H9 (cell line): ENCODE data around the gene SLA2. TPM values are rescaled to one million over a fixed set of nuclear protein-coding genes. Genes with fewer than 3 reads are reported as not detected.

Experiments used
- DNase-seq: peaks from one replicate; pipeline ENCODE4 v3.0.0-alpha.2; 2017
- H2AFZ ChIP-seq: one replicate; pipeline ENCODE4 v1.6.1; 2013; ENCODE audit warnings: mild to moderate bottlenecking, low read length, control low read depth, moderate library complexity
- H2AK5ac ChIP-seq: 2 replicates; pipeline ENCODE4 v1.6.1; 2013; ENCODE audit warnings: low read length, control low read depth, mixed read lengths; ENCODE audit not compliant: insufficient read length
- H2BK120ac ChIP-seq: one replicate; pipeline ENCODE4 v1.6.1; 2013; ENCODE audit warnings: low read depth, mild to moderate bottlenecking, low read length, control low read depth, inconsistent platforms; ENCODE audit not compliant: poor library complexity, severe bottlenecking
- H2BK12ac ChIP-seq: 2 replicates; pipeline ENCODE4 v1.6.1; 2013; ENCODE audit warnings: low read length, control low read depth, mixed read lengths, low read depth; ENCODE audit not compliant: insufficient read length
- H2BK15ac ChIP-seq: 2 replicates; pipeline ENCODE4 v1.6.1; 2013; ENCODE audit warnings: low read depth, low read length, control low read depth
- H2BK20ac ChIP-seq: one replicate; pipeline ENCODE4 v1.6.1; 2013; ENCODE audit warnings: low read depth, mild to moderate bottlenecking, low read length, control low read depth, inconsistent platforms; ENCODE audit not compliant: poor library complexity, severe bottlenecking
- H2BK5ac ChIP-seq: 2 replicates; pipeline ENCODE4 v1.6.1; 2013; ENCODE audit warnings: low read length, control low read depth, mixed read lengths; ENCODE audit not compliant: insufficient read length
- H3K14ac ChIP-seq: 2 replicates; pipeline ENCODE4 v1.6.1; 2013; ENCODE audit warnings: low read length, control low read depth; ENCODE audit not compliant: insufficient read depth
- H3K18ac ChIP-seq: 2 replicates; pipeline ENCODE4 v1.6.1; 2013; ENCODE audit warnings: low read depth, mild to moderate bottlenecking, mixed read lengths, low read length, control low read depth; ENCODE audit not compliant: insufficient read length
- H3K23ac ChIP-seq: 2 replicates; pipeline ENCODE4 v1.6.1; 2013; ENCODE audit warnings: low read length, control low read depth, mixed read lengths, low read depth; ENCODE audit not compliant: insufficient read length
- H3K23me2 ChIP-seq: 2 replicates; pipeline ENCODE4 v1.6.1; 2013; ENCODE audit warnings: low read depth, mild to moderate bottlenecking, mixed read lengths, low read length, control low read depth; ENCODE audit not compliant: insufficient read length, poor library complexity, severe bottlenecking
- H3K27ac ChIP-seq: 2 replicates; pipeline ENCODE4 v1.5.1; 2013; ENCODE audit warnings: low read length, control low read depth, mixed read lengths, low read depth; ENCODE audit not compliant: insufficient read length
- H3K27me3 ChIP-seq: 2 replicates; pipeline ENCODE4 v1.6.1; 2013; ENCODE audit warnings: low read length, control low read depth, inconsistent platforms; ENCODE audit not compliant: insufficient read depth
- H3K4ac ChIP-seq: 2 replicates; pipeline ENCODE4 v1.6.1; 2013; ENCODE audit warnings: low read depth, mild to moderate bottlenecking, control low read depth, inconsistent platforms, low read length, moderate library complexity
- H3K4me1 ChIP-seq: 2 replicates; pipeline ENCODE4 v1.6.1; 2013; ENCODE audit warnings: low read length, control low read depth, inconsistent platforms; ENCODE audit not compliant: insufficient read depth
- H3K4me2 ChIP-seq: 2 replicates; pipeline ENCODE4 v1.6.1; 2013; ENCODE audit warnings: low read length, control low read depth, mixed read lengths; ENCODE audit not compliant: insufficient read length, insufficient read depth
- H3K56ac ChIP-seq: 2 replicates; pipeline ENCODE4 v1.6.1; 2013; ENCODE audit warnings: low read depth, mild to moderate bottlenecking, mixed read lengths, low read length, control low read depth; ENCODE audit not compliant: insufficient read length
- H3K79me1 ChIP-seq: 2 replicates; pipeline ENCODE4 v1.6.1; 2013; ENCODE audit warnings: low read depth, mild to moderate bottlenecking, moderate library complexity, low read length, control low read depth, inconsistent platforms; ENCODE audit not compliant: insufficient read depth, poor library complexity, severe bottlenecking
- H3K79me2 ChIP-seq: 2 replicates; pipeline ENCODE4 v1.6.1; 2013; ENCODE audit warnings: low read length, control low read depth, inconsistent platforms; ENCODE audit not compliant: insufficient read depth
- H3K9ac ChIP-seq: 2 replicates; pipeline ENCODE4 v1.6.1; 2013; ENCODE audit warnings: low read length, control low read depth, mixed read lengths; ENCODE audit not compliant: insufficient read length; ENCODE audit errors: extremely low read depth
- H3K9me3 ChIP-seq: one replicate; pipeline ENCODE4 v1.6.1; 2013; ENCODE audit warnings: low read depth, low read length, inconsistent platforms; ENCODE audit not compliant: control insufficient read depth
- H3T11ph ChIP-seq: one replicate; pipeline ENCODE4 v1.6.1; 2013; ENCODE audit warnings: mild to moderate bottlenecking, low read length, control low read depth, inconsistent platforms
- H4K20me1 ChIP-seq: one replicate; pipeline ENCODE4 v1.6.1; 2013; ENCODE audit not compliant: control insufficient read depth, insufficient read length, insufficient read depth
- H4K5ac ChIP-seq: 2 replicates; pipeline ENCODE4 v1.6.1; 2013; ENCODE audit warnings: low read depth, mild to moderate bottlenecking, mixed read lengths, low read length, control low read depth; ENCODE audit not compliant: insufficient read length
- H4K8ac ChIP-seq: replicated peaks from 2 replicates; pipeline ENCODE4 v1.6.1; 2013; ENCODE audit warnings: low read length, control low read depth, mixed read lengths, low read depth; ENCODE audit not compliant: insufficient read length
- H4K91ac ChIP-seq: 2 replicates; pipeline ENCODE4 v1.6.1; 2013; ENCODE audit warnings: low read depth, mild to moderate bottlenecking, moderate library complexity, mixed read lengths, low read length, control low read depth; ENCODE audit not compliant: insufficient read length
- H3K27ac Mint-ChIP-seq, 3 experiments: 2 replicates in 2 of 3; 3 replicates in 1 of 3; pipeline ENCODE4 v1.8.0; 2020 to 2021; ENCODE audit warnings: mixed read lengths in 3 of 3, mild to moderate bottlenecking in 1 of 3, moderate library complexity in 1 of 3
- H3K27me3 Mint-ChIP-seq: 2 replicates; pipeline ENCODE4 v1.8.0; 2021; ENCODE audit warnings: low read depth, mild to moderate bottlenecking, moderate library complexity, mixed read lengths
- H3K36me3 Mint-ChIP-seq, 3 experiments: 2 replicates in 2 of 3; 3 replicates in 1 of 3; pipeline ENCODE4 v1.8.0; 2020 to 2021; ENCODE audit warnings: low read depth in 3 of 3, mixed read lengths in 3 of 3; ENCODE audit not compliant: insufficient read depth in 1 of 3
- H3K4me1 Mint-ChIP-seq, 2 experiments: 2 replicates each; pipeline ENCODE4 v1.8.0; 2020; ENCODE audit warnings: mixed read lengths in 2 of 2
- H3K4me3 Mint-ChIP-seq, 2 experiments: 2 replicates in 1 of 2; 3 replicates in 1 of 2; pipeline ENCODE4 v1.8.0; 2020 to 2021; ENCODE audit warnings: mild to moderate bottlenecking in 2 of 2, mixed read lengths in 2 of 2, moderate library complexity in 1 of 2
- H3K9me3 Mint-ChIP-seq, 2 experiments: 2 replicates in 1 of 2; 3 replicates in 1 of 2; pipeline ENCODE4 v1.8.0; 2020; ENCODE audit warnings: mild to moderate bottlenecking in 2 of 2, mixed read lengths in 2 of 2, moderate library complexity in 1 of 2
- WGBS: extraction: QIAGEN DNeasy Blood & Tissue Kit; methylation state at CpG from one replicate; pipeline ENCODE4 v1.1.7; 2013; ENCODE audit warnings: missing lambda C conversion rate, low lambda C conversion rate, mixed read lengths; ENCODE audit not compliant: insufficient read length; ENCODE audit errors: extremely low coverage; 5-methylcytosine and 5-hydroxymethylcytosine counted together
- total RNA-seq: library from RNA; stranded (reverse); gene quantifications from 2 replicates; pipeline ENCODE4 v1.2.1, GENCODE V29; 2021
- TF ChIP-seq, protein P1 (sequence below): fragments of 200-600 bp; sonication (generic); conservative IDR thresholded peaks from 3 replicates; pipeline ENCODE4 v1.8.0; 2021; ENCODE audit warnings: antibody characterized with exemption, mild to moderate bottlenecking

Gene SLA2
- total RNA-seq, 1 experiment from 2014 or later = 0.20 TPM

DNA sequence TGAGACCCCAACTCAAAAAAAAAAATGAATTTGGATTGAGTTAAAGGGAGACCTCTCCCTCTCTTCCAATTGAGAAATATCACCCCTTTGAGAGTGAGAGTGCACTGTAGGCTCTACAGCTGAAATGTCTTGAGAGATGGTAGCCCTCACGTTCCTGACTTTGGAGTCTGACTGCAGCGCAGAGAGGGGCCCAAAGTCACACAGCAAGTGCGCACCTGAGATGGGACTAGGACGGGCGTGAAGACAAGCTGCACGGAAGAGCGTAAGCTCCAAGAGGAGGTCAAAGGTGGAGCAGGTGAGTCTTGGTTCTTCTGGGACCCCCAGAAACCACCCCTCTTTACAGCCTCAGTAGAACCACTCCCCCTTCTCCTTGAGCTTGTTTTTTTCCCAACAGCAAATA lies 643 bp downstream of the SLA2 start:
- H3K27ac Mint-ChIP-seq = no peak overlapping the region; a peak in 1 of 7 replicates
- H3K79me2 ChIP-seq = no peaks in the 10 kb centered on the region
- no peaks in the 10 kb centered on the region for H3K23me2 ChIP-seq
- H3K27ac ChIP-seq = no peak overlapping the region
- H2BK20ac ChIP-seq = no peak overlapping the region
- H3K4ac ChIP-seq = no peak overlapping the region
- H3K9me3 Mint-ChIP-seq = no peaks in the 10 kb centered on the region
- H2BK15ac ChIP-seq = no peak overlapping the region
- no peak overlapping the region for H3K4me3 Mint-ChIP-seq
- H2AFZ ChIP-seq = no peak overlapping the region
- H3K4me2 ChIP-seq = no peak overlapping the region
- no peak overlapping the region for H3K9ac ChIP-seq
- no CpG with 5 or more reads among the region's 7 CpGs for WGBS
- no peaks in the 10 kb centered on the region for H3K36me3 Mint-ChIP-seq
- H3K4me1 ChIP-seq = peaks cover 8% of the 10 kb centered on the region; the same call in 1 of the 2 replicates
- no peak overlapping the region for H4K8ac ChIP-seq
- no peak overlapping the region for H4K91ac ChIP-seq
- no peaks in the 10 kb centered on the region for H3K9me3 ChIP-seq
- H3K79me1 ChIP-seq = no peaks in the 10 kb centered on the region
- H3K23ac ChIP-seq = no peak overlapping the region
- H2AK5ac ChIP-seq = no peak overlapping the region
- no peak overlapping the region for H3K18ac ChIP-seq
- H3T11ph ChIP-seq = no peak overlapping the region
- no peaks in the 10 kb centered on the region for H4K20me1 ChIP-seq
- no peak overlapping the region for H2BK12ac ChIP-seq
- no peak overlapping the region for H3K56ac ChIP-seq
- H4K5ac ChIP-seq = no peak overlapping the region
- H3K14ac ChIP-seq = no peak overlapping the region
- H2BK5ac ChIP-seq = no peak overlapping the region
- H3K27me3 ChIP-seq = no peaks in the 10 kb centered on the region
- DNase-seq = no peak
- peaks cover 33% of the 10 kb centered on the region in 2 experiments for H3K4me1 Mint-ChIP-seq
- TF ChIP-seq, protein P1, sequence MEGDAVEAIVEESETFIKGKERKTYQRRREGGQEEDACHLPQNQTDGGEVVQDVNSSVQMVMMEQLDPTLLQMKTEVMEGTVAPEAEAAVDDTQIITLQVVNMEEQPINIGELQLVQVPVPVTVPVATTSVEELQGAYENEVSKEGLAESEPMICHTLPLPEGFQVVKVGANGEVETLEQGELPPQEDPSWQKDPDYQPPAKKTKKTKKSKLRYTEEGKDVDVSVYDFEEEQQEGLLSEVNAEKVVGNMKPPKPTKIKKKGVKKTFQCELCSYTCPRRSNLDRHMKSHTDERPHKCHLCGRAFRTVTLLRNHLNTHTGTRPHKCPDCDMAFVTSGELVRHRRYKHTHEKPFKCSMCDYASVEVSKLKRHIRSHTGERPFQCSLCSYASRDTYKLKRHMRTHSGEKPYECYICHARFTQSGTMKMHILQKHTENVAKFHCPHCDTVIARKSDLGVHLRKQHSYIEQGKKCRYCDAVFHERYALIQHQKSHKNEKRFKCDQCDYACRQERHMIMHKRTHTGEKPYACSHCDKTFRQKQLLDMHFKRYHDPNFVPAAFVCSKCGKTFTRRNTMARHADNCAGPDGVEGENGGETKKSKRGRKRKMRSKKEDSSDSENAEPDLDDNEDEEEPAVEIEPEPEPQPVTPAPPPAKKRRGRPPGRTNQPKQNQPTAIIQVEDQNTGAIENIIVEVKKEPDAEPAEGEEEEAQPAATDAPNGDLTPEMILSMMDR = no peak
- H3K27me3 Mint-ChIP-seq = no peaks in the 10 kb centered on the region; the same call in 1 of the 2 replicates
- H2BK120ac ChIP-seq = no peak overlapping the region
